A673 (cell line): ENCODE data around the gene POLDIP3.

Experiments
- CTCF ChIP-seq: fragments of 300-800, 200-600 bp; sonication (generic); conservative IDR thresholded peaks from 2 replicates; pipeline ENCODE4 v1.5.1; 2017; ENCODE audit warnings: low read depth, mild to moderate bottlenecking, antibody characterized with exemption, low read length, moderate library complexity, mixed read lengths
- EZH2 ChIP-seq: fragments of 200-600 bp; sonication (generic); IDR thresholded peaks from 2 replicates; pipeline ENCODE4 v1.6.1; 2017; ENCODE audit warnings: borderline replicate concordance, low read depth, mild to moderate bottlenecking, mixed read lengths, antibody characterized with exemption, low read length; ENCODE audit not compliant: poor library complexity, severe bottlenecking

- TF ChIP-seq CTCF (no peak), EZH2 (no peak)
These were observed 50.0 kb downstream of the POLDIP3 start for GRCh38 chr22:42564699-42565098.
